Testis (tissue), 2 donors: Measurements from ENCODE around the gene HES1.

Source experiments
- POLR2A ChIP-seq: fragments of 450-650 bp; IDR thresholded peaks from one replicate; pipeline ENCODE4 v1.6.1; 2017; ENCODE audit warnings: antibody characterized with exemption, mild to moderate bottlenecking, moderate library complexity
- TF ChIP-seq, protein P1 (sequence below), 3 experiments: fragments of 450-650 bp in 2 of 3; fragments of 200-600 bp in 1 of 3; sonication (generic) in 1 of 3; IDR thresholded peaks; one replicate each; pipeline ENCODE4 v1.5.1; 2016 to 2019; ENCODE audit warnings: antibody characterized with exemption in 3 of 3, mild to moderate bottlenecking in 2 of 3, moderate library complexity in 1 of 3

DNA sequence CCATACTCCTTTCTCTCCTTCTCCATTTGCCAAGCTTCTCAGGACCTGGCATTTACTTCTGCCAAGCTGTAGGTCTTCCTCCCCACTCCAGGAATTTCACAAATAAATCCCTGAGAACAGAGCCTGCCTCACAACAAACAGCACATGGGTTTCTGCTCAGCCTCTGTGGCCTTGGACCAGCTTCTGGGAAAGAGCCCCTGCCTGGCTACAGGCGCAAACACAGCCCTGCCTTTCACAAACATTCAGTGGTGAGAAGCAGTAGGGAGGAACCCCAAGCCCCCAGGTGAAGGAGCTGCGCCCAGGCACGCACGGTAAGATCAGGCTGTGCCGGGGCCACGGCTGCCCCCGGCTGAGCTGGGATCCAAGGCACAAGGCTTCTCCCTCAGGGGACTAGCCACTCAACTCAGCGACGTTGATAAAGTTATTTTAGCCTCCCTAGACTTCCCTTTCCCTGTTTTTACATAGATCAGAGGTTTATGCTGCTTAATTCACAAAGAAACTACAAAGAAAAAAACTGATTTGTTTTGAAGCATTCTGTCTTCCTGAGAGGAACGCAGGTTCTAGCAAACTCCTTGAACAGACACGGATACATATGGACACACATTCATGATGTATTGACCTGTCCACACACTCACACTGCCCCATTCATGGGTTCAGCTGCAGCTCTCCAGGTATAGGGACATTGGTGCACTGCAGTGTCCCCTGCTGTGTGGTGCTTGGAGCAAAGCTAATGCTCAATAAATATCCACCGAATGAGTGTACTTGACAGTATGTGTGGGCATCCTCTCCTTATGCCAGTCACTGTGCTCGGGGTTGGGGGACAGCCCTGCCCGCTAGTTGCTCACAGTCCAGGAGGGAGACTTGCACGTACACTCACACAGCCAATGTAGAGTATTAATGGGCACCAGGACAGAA is 25.4 kb downstream of the HES1 start:
- TF ChIP-seq, protein P1, sequence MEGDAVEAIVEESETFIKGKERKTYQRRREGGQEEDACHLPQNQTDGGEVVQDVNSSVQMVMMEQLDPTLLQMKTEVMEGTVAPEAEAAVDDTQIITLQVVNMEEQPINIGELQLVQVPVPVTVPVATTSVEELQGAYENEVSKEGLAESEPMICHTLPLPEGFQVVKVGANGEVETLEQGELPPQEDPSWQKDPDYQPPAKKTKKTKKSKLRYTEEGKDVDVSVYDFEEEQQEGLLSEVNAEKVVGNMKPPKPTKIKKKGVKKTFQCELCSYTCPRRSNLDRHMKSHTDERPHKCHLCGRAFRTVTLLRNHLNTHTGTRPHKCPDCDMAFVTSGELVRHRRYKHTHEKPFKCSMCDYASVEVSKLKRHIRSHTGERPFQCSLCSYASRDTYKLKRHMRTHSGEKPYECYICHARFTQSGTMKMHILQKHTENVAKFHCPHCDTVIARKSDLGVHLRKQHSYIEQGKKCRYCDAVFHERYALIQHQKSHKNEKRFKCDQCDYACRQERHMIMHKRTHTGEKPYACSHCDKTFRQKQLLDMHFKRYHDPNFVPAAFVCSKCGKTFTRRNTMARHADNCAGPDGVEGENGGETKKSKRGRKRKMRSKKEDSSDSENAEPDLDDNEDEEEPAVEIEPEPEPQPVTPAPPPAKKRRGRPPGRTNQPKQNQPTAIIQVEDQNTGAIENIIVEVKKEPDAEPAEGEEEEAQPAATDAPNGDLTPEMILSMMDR (IDR thresholded peaks at IDR 0.05) = no peak
- no peak for TF ChIP-seq POLR2A
